Lower leg skin (tissue), 4 donors: Measurements from ENCODE around the gene OPA3. TPM values are rescaled to one million over a fixed set of nuclear protein-coding genes. Genes with fewer than 3 reads are reported as not detected.

Source experiments
- DNase-seq, 2 donors: peaks; one replicate each; pipeline ENCODE4 v3.0.0-alpha.2; 2019; ENCODE audit warnings: low spot score in 2 of 2
- H3K4me3 ChIP-seq: fragments of 200-600 bp; sonication (generic); 2 replicates; pipeline ENCODE4 v1.5.1; 2017; ENCODE audit warnings: mild to moderate bottlenecking, low read depth; ENCODE audit not compliant: poor library complexity, severe bottlenecking
- CTCF ChIP-seq, 3 donors: fragments of 450-650 bp; IDR thresholded peaks; one replicate each; pipeline ENCODE4 v1.5.1; 2016; ENCODE audit warnings: antibody characterized with exemption in 3 of 3, mild to moderate bottlenecking in 3 of 3, moderate library complexity in 2 of 3
- POLR2A ChIP-seq, 2 donors: fragments of 450-650 bp; IDR thresholded peaks; one replicate each; pipeline ENCODE4 v1.6.1; 2016 to 2017; ENCODE audit warnings: antibody characterized with exemption in 2 of 2, mild to moderate bottlenecking in 1 of 2, moderate library complexity in 1 of 2
- WGBS, 2 donors: methylation state at CpG; one replicate each; pipeline ENCODE4 v1.1.5; 2018; 5-methylcytosine and 5-hydroxymethylcytosine counted together
- intact Hi-C: fragments of 100-400 bp; cut with DNase I; formaldehyde crosslinking; loops from one replicate; pipeline ENCODE4 v1.15.0; 2023; ENCODE audit warnings: low total_unique reads
- total RNA-seq, 4 donors: library from RNA; depleted of rRNA; stranded (reverse); fragments of >200 nt; gene quantifications; one replicate each; pipeline ENCODE4 v1.1.0, GENCODE V29; 2016

OPA3 gene
- total RNA-seq, 4 donors from 2014 or later = 4.4 to 15.7 (median 12.7) TPM

GRCh38 chr19:45528149-45528743, 56.4 kb downstream of the OPA3 start:
- 16 to 17% methylated on average over 17 of the region's 17 CpGs for WGBS, 2 donors
- intact Hi-C loops = loop anchor here (10.0 kb wide), 1 partner anchor 117 kb away; no protein-coding TSS in a partner anchor
- TF ChIP-seq POLR2A (IDR thresholded peaks at IDR 0.05) (no peak), CTCF (IDR thresholded peaks at IDR 0.05) (no peak)
- no peak overlapping the region for H3K4me3 ChIP-seq
- no peak for DNase-seq

- 64 to 70% methylated on average over 15 of the region's 15 CpGs for WGBS, 2 donors
- intact Hi-C loops = loop anchor here (2.0 to 10.0 kb wide), 2 partner anchors 29 to 117 kb away; no protein-coding TSS in a partner anchor
- no peak overlapping the region for H3K4me3 ChIP-seq
- no peak for DNase-seq
- TF ChIP-seq CTCF (IDR thresholded peaks at IDR 0.05) (no peak), POLR2A (IDR thresholded peaks at IDR 0.05) (no peak)
These were observed 56.9 kb downstream of the OPA3 start for GRCh38 chr19:45527731-45528130.

GRCh38 chr19:45526971-45527370, 57.6 kb downstream of the OPA3 start:
- intact Hi-C loops = loop anchor here (2.0 to 10.0 kb wide), 2 partner anchors 30 to 118 kb away; no protein-coding TSS in a partner anchor
- 86 to 93% methylated on average over 4 of the region's 4 CpGs for WGBS, 2 donors
- TF ChIP-seq POLR2A (IDR thresholded peaks at IDR 0.05) = no peak
- TF ChIP-seq CTCF (IDR thresholded peaks at IDR 0.05) = no peak
- no peak overlapping the region for H3K4me3 ChIP-seq
- DNase-seq = no peak

- intact Hi-C loops = loop anchor here (2.0 to 10.0 kb wide), 2 partner anchors 31 to 119 kb away; no protein-coding TSS in a partner anchor
- TF ChIP-seq POLR2A (IDR thresholded peaks at IDR 0.05) = no peak
- no peak for TF ChIP-seq CTCF (IDR thresholded peaks at IDR 0.05)
- DNase-seq = no peak
- 65 to 71% methylated on average over 9 of the region's 9 CpGs for WGBS, 2 donors
- H3K4me3 ChIP-seq = no peak overlapping the region
These were observed 58.5 kb downstream of the OPA3 start for GRCh38 chr19:45526143-45526542.

- DNase-seq = no peak
- no peak for TF ChIP-seq CTCF (IDR thresholded peaks at IDR 0.05)
- TF ChIP-seq POLR2A (IDR thresholded peaks at IDR 0.05) = no peak
- intact Hi-C loops = loop anchor here (10.0 kb wide), 1 partner anchor 120 kb away; no protein-coding TSS in a partner anchor
- WGBS, 2 donors = 84 to 85% methylated on average over 15 of the region's 15 CpGs
- H3K4me3 ChIP-seq = no peak overlapping the region
These were observed 60.0 kb downstream of the OPA3 start for GRCh38 chr19:45524575-45525129.
